GM12892 (cell line): ENCODE measurements around the gene BECN2.

Experiments used
- POLR2A ChIP-seq: IDR thresholded peaks from 2 replicates; pipeline ENCODE4 v1.6.1; 2011; ENCODE audit warnings: low read depth, low read length, control low read depth
- TAF1 ChIP-seq: IDR thresholded peaks from 2 replicates; pipeline ENCODE4 v1.6.1; 2011; ENCODE audit warnings: low read depth, mild to moderate bottlenecking, control low read depth, low read length, borderline replicate concordance

GRCh38 chr1:241942738-241943137 lies 14.8 kb upstream of the BECN2 start:
- TF ChIP-seq POLR2A (no peak), TAF1 (no peak)
